Parathyroid adenoma (tissue), 2 donors: Measurements from ENCODE around the gene CPLX3.
A peak's percentile ranks its signal among the peaks of the same experiment; 100 is the strongest.
"Not testable (repeated sequence)": the region's sequence is repeated elsewhere in the genome, so short reads cannot be mapped to it uniquely, and the experiment has no call there.

Experiments
- H2AFZ ChIP-seq: fragments of 300-600 bp; sonication (generic); one replicate; pipeline ENCODE4 v1.7.0; 2017; ENCODE audit warnings: antibody characterized with exemption, mild to moderate bottlenecking
- H3K27ac ChIP-seq: fragments of 300-600 bp; sonication (generic); one replicate; pipeline ENCODE4 v1.7.0; 2017
- H3K27me3 ChIP-seq: fragments of 300-600 bp; sonication (generic); one replicate; pipeline ENCODE4 v1.7.0; 2017; ENCODE audit warnings: low read length; ENCODE audit not compliant: control insufficient read depth, insufficient read depth
- H3K36me3 ChIP-seq: fragments of 300-600 bp; sonication (generic); one replicate; pipeline ENCODE4 v1.7.0; 2017; ENCODE audit warnings: low read length; ENCODE audit not compliant: control insufficient read depth, insufficient read depth
- H3K4me1 ChIP-seq: fragments of 300-600 bp; sonication (generic); one replicate; pipeline ENCODE4 v1.7.0; 2017; ENCODE audit warnings: control low read depth
- H3K4me2 ChIP-seq: fragments of 300-600 bp; sonication (generic); one replicate; pipeline ENCODE4 v1.7.0; 2017; ENCODE audit warnings: low read length
- H3K4me3 ChIP-seq: fragments of 300-600 bp; sonication (generic); one replicate; pipeline ENCODE4 v1.7.0; 2017; ENCODE audit warnings: low read depth, low read length
- H3K79me2 ChIP-seq: fragments of 300-600 bp; sonication (generic); one replicate; pipeline ENCODE4 v1.7.0; 2017; ENCODE audit warnings: control low read depth
- H3K9ac ChIP-seq: fragments of 300-600 bp; sonication (generic); one replicate; pipeline ENCODE4 v1.7.0; 2017; ENCODE audit warnings: mild to moderate bottlenecking
- H3K9me3 ChIP-seq: fragments of 300-600 bp; sonication (generic); one replicate; pipeline ENCODE4 v1.7.0; 2017; ENCODE audit warnings: low read length; ENCODE audit not compliant: control insufficient read depth
- CTCF ChIP-seq: fragments of 300-600 bp; sonication (generic); IDR thresholded peaks from one replicate; pipeline ENCODE4 v1.7.0; 2017; ENCODE audit warnings: antibody characterized with exemption, mild to moderate bottlenecking
- donor health status: primary hyperparathyroidism.

Gene CPLX3

GRCh38 chr15:74783072-74783807 lies 43.2 kb upstream of the CPLX3 start:
- Histone ChIP-seq H2AFZ (no peak overlapping the region), H3K4me1 (peaks cover 13% of the 10 kb centered on the region), H3K9me3 (no peaks in the 10 kb centered on the region), H3K4me2 (peak overlapping the region; percentile 78), H3K4me3 (peak overlapping the region; percentile 69), H3K27me3 (no peaks in the 10 kb centered on the region), H3K36me3 (no peaks in the 10 kb centered on the region), H3K9ac (no peak overlapping the region), H3K79me2 (peaks cover 6% of the 10 kb centered on the region), H3K27ac (no peak overlapping the region)
- no peak for TF ChIP-seq CTCF

- no peaks in the 10 kb centered on the region for H3K36me3 ChIP-seq
- no peak for TF ChIP-seq CTCF
- no peaks in the 10 kb centered on the region for H3K9me3 ChIP-seq
- no peak overlapping the region for H3K9ac ChIP-seq
- H3K27ac ChIP-seq, result no peak overlapping the region
- no peak overlapping the region for H2AFZ ChIP-seq
- peak overlapping the region; percentile 69 for H3K4me3 ChIP-seq
- H3K79me2 ChIP-seq, result peaks cover 6% of the 10 kb centered on the region
- peaks cover 18% of the 10 kb centered on the region for H3K4me1 ChIP-seq
- peak overlapping the region; percentile 78 for H3K4me2 ChIP-seq
- no peaks in the 10 kb centered on the region for H3K27me3 ChIP-seq
These were observed 42.6 kb upstream of the CPLX3 start for GRCh38 chr15:74783808-74784175.

GRCh38 chr15:74784426-74785193 lies 41.8 kb upstream of the CPLX3 start:
- Histone ChIP-seq H3K9me3 (no peaks in the 10 kb centered on the region), H3K27me3 (no peaks in the 10 kb centered on the region), H3K79me2 (peaks cover 6% of the 10 kb centered on the region), H3K4me1 (peaks cover 19% of the 10 kb centered on the region), H3K36me3 (no peaks in the 10 kb centered on the region), H2AFZ (no peak overlapping the region), H3K4me2 (no peak overlapping the region), H3K4me3 (no peak overlapping the region), H3K27ac (no peak overlapping the region), H3K9ac (no peak overlapping the region)
- no peak for TF ChIP-seq CTCF

GRCh38 chr15:74785194-74786032 lies 41.0 kb upstream of the CPLX3 start:
- Histone ChIP-seq H2AFZ (no peak overlapping the region), H3K4me3 (no peak overlapping the region), H3K27me3 (no peaks in the 10 kb centered on the region), H3K9ac (no peak overlapping the region), H3K9me3 (no peaks in the 10 kb centered on the region), H3K4me1 (peaks cover 21% of the 10 kb centered on the region), H3K27ac (no peak overlapping the region), H3K36me3 (no peaks in the 10 kb centered on the region), H3K4me2 (no peak overlapping the region), H3K79me2 (peaks cover 10% of the 10 kb centered on the region)
- TF ChIP-seq CTCF, result no peak

GRCh38 chr15:74786081-74786480 lies 40.3 kb upstream of the CPLX3 start:
- H3K36me3 ChIP-seq, H3K27me3 ChIP-seq, H3K9ac ChIP-seq, H2AFZ ChIP-seq, H3K9me3 ChIP-seq, H3K4me2 ChIP-seq, H3K4me3 ChIP-seq: not testable (repeated sequence)
- Histone ChIP-seq H3K27ac (peak overlapping the region; percentile 9), H3K79me2 (peaks cover 10% of the 10 kb centered on the region), H3K4me1 (peaks cover 15% of the 10 kb centered on the region)
